Measurements from ENCODE around the gene KCNG3.
"Not testable (repeated sequence)": the region's sequence is repeated elsewhere in the genome, so short reads cannot be mapped to it uniquely, and the experiment has no call there.

KCNG3 gene

DNA sequence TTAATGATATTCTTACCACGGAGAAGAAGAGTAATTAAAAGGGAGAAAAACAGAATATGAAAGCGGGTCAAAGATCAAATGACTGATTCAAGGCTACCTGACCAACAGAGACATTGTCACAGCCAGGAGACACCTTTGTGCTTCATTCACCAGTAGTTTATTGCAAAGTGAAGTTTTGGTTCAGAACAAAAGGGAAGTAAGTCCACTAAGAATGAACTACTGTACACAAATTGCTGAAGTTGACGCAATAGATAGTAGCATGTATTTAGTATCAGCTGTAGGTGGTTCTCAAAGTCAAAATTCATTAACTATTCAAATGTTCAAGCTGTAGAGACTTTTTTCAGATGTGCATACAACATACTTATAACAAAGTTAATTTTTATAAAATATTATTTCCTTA is 68.1 kb downstream of the KCNG3 start:
- no peak for DNase-seq

DNA sequence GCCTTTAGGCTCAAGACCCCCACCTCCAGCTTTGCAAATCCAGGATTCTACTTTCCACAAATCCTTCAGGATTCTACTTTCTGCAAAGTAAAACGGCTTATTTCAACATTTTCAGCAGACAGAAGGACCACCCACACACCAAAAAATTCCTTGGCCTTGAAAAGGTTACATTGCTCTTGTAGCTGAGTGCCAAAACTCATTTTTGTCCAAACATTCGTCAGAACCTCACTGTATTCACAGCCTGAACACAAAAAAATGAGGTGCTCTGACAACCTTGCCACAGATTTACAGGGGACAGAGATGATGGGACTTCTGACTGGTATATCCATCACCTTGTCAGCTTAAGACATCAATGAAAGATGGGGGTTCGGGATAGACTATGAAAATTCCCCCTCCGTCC is 69.7 kb downstream of the KCNG3 start:
- DNase-seq, result no peak

DNA sequence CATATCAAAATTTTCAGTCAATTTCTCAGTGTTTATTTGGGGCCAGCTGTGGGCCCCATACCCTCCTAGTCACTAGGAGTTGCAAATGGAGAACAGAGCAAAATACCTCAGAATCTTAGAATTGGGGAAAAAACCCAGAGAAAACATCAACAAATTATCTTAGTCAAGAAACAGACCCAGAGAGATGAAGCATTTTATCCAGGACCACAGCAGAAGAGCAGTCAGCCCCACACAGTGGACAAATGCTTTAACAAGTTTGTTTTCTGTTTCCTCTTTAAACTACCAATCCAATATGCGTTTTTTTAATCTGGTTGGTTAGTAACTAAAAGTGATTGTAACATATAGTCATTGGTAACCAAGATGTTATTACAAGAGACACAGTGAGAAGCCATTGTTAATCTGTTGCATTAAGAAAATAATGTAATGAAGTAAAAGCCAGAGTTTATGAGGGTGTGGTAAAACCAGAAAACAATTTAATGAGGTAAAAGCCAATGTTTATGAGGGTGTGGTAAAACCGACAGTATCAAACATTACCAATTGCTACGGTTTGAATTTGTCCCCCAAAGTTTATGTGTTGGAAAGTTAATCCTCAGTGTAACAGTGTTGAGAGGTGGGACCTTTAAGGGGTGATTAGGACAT is 72.1 kb downstream of the KCNG3 start:
- no peak for DNase-seq

DNA sequence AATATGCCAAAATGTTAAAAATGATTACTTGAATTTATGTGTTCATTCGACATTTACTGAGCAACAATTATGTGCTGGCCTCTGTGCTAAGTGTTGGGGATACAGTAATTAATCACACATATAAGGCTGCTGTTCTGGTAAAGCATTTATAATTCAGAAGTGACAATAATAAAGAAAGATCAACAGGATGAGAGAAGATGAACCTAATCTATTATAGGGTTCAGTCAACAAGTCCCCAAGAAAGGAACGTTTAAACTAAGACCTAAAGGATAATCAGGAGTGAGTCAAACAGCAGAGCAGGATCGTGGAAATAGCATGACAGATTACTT is 72.7 kb downstream of the KCNG3 start:
- DNase-seq, result no peak

DNA sequence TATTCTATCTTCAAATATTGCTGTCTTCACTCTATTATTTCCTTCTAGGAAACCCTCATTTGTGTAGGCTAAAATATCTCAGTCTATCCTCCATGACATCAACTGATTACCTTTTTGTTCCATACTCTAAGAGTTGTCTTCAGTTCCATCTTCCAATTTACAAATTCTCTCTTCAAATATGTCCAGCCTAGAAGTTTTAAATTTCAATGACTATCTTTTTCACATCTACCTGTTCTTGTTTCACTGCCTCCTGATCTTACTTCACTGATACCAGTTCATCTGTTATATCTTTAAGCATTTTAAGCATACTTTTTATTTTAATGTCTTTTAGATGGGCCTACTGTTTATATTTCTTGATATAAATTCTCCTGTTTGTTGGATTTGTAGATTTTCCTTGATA is 79.1 kb downstream of the KCNG3 start:
- no peak for DNase-seq

DNA sequence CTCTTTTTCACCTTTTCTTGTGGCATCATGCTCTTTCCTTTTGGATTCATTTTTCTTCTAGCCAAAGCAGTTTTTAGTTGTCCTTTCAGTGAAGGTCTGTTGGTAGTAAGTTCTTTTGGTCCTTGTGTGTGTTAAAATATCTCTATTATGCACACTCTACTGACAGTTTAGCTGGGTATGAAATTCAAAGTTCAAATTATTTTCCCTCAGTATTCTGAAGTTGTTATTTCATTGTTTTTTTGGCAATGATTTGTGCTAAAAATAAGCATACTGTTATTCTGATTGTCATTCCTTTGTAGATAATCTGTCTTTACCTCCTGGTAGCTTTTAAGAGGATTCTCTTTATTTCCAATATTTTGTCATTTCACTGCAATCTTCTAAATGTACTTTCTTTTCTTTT is 79.6 kb downstream of the KCNG3 start:
- DNase-seq, result no peak

DNA sequence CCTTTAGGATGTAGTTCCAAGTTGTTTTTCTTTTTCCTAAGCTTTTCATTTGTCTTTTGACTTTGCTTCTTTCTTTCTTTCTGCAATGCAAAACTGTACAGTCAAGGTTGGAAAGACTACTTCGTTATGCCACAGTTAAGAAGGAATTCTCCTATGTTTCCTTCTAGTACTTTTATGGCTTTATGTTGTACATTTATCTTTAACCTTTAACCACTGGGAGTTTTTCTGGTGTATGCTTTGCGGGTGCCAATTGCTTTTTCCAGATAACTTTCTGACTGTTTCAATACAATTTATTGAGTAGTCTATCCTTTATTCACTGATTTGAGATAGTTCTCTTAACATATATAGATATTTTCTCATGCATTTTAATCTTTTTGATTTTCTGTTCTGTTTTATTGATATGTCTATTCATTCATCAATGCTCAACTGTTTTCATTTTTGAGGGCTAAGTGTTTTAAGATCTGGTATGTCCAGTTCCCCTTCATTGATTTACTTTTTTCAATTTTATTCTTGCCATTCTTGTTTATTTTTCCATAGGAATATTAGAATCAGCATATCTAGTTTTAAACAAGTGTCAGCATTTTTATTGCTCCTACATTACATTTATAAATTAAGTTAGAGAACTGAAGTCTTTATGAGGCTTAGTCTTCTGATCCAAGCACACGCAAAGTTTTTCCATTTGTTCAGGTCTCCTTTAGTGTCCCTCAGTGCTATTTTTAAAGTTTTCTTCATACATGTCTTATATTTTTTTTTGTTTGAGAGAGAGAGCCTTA is 82.9 kb downstream of the KCNG3 start:
- no peak for DNase-seq

DNA sequence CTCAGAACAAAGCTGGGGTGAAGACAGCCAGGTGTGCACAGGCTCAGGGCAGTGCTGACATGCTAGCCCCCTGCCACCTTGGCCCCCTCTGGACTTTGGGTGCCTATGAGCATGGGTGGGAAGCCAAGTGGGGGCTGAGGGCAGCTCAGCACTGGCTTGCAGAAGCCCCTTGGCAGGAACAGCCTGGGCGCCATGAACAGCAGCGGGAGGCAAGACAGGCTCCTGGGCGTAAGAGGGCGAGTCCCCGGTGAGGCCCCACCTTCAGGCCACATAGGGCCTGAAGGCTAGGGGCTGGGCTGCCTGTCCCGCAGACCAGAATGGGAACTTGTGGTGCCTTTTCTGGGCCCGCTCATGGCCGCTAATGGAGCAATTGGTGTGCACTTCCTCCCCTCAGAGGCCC is 85.8 kb downstream of the KCNG3 start:
- DNase-seq, result no peak

DNA sequence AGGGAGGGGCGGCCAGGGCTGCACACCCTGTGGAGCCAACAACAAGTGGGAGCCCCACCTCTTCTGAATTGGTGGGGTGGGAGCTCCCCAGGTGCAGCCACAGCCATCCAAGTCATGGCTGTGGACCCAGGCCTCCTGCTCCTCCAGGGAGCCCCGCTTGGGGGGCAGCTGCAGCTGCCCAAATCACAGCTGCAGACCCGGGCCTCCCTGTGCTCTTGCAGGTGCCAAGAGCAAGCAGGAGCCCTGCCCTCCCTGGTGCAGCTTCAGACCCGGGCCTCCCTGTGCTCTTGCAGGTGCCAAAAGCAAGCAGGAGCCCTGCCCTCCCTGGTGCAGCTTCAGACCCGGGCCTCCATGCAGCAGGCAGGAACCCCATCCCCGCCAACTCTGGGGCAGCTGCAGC is 86.3 kb downstream of the KCNG3 start:
- no peak for DNase-seq

DNA sequence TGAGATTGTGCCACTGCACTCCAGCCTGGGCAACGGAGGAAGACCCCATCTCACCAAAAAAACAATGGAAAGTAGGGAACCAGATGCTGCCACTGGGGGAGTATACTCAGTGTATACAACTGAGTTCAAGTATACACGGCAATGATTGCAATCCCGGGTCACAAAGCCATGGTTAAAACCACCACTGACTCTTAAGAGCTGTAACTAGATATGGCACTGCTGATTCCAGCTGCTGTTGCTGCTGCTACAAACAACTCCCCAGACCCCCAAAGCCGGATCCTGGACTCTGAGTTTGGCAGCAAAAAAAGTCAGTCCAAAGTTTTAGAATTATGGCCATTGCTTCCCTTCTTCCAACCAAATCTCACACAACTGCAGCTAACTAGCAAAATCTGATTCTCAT is 89.1 kb downstream of the KCNG3 start:
- no peak for DNase-seq

DNA sequence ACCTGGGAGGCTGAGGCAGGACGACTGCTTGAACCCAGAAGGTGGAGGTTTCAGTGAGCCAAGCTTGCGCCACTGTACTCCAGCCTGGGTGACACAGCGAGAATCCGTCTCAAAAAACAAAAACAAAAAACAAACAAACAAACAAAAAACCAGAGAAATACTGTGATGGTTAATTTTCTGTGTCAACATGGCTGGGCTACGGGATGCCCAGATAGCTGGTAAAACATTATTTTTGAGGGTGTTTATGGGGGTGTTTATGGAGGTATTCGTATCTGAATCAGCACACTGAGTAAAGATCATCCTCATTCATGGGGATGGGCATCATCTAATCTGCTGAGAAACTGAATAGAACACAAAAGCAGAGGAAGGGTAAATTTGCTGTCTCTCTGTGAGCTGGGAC is 92.0 kb downstream of the KCNG3 start:
- no peak for DNase-seq

DNA sequence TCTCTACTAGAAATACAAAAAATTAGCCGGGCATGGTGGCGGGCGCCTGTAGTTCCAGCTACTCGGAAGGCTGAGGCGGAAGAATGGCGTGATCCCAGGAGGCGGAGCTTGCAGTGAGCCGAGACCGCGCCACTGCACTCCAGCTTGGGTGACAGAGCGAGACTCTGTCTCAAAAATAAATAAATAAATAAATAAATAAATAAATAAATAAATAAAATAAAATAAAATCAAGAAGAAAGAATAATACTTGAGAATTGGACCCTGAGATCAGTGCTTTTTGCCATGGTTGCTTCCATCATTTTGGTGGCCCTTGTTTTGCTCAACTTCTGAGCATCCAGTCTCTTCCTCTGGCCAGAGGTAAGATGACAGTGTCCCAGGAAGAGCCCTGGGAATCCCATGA is 95.7 kb downstream of the KCNG3 start:
- DNase-seq, result not testable (repeated sequence)

DNA sequence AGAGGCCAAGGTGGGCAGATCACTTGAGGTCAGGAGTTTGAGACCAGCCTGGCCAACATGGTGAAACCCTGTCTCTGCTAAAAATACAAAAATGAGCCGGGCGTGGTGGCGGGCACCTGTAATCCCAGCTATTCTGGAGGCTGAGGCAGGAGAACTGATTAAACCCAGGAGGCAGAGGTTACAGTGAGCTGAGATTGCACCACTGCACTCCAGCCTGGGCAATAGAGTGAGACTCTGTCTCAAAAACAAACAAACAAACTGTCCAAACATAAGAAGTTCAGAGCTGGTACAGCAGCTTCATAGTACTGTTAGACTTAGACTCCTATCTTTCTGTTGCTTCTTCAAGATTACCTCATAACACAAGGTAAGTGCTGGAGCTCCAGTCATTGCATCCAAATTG is 100.5 kb downstream of the KCNG3 start:
- not testable (repeated sequence) for DNase-seq

DNA sequence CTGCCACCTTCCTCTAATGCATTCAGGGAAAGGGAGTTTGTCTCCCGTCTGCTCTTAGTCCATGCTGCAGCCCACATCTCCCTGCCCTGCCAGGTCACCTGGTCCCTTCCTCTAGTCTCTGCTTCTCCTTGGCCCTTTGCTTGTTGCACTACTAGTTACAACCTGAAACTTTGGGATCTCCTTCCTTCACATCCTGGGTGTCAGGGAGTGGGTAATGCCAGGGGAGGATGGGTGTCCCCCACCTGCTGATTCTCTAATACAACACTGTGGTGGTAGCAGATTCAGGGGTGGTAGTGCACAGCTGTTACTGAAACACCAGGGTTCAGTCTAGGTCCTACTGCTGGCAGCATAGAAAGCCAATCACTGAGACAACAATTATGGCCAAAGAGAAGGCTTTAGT is 101.6 kb downstream of the KCNG3 start:
- DNase-seq, result no peak
